Medulla oblongata (tissue), 1 donor: ENCODE measurements around the gene EFNA5.

Experiments
- DNase-seq: peaks from one replicate; pipeline ENCODE4 v3.0.0-alpha.2; 2015; ENCODE audit errors: extremely low spot score

EFNA5 gene

GRCh38 chr5:107672211-107673038 is 1.7 kb upstream of the EFNA5 start:
- DNase-seq = peak; percentile 20

GRCh38 chr5:107671742-107672210 is 1.0 kb upstream of the EFNA5 start:
- DNase-seq = no peak

GRCh38 chr5:107670087-107670931 is 428 bp downstream of the EFNA5 start:
- no peak for DNase-seq

- no peak for DNase-seq
These were observed 1.4 kb downstream of the EFNA5 start for GRCh38 chr5:107669096-107670031.

GRCh38 chr5:107668154-107669095 is 2.3 kb downstream of the EFNA5 start:
- DNase-seq = no peak

- no peak for DNase-seq
These were observed 4.6 kb downstream of the EFNA5 start for GRCh38 chr5:107666051-107666655.

- DNase-seq = no peak
These were observed 5.6 kb downstream of the EFNA5 start for GRCh38 chr5:107665036-107665570.

GRCh38 chr5:107663697-107664096 is 7.0 kb downstream of the EFNA5 start:
- DNase-seq = no peak

- DNase-seq = no peak
These were observed 9.1 kb downstream of the EFNA5 start for GRCh38 chr5:107661650-107662044.

- no peak for DNase-seq
These were observed 9.6 kb downstream of the EFNA5 start for GRCh38 chr5:107661038-107661649.

GRCh38 chr5:107658528-107658927 is 12.2 kb downstream of the EFNA5 start:
- DNase-seq = no peak

- DNase-seq = no peak
These were observed 14.9 kb downstream of the EFNA5 start for GRCh38 chr5:107655831-107656230.

- no peak for DNase-seq
These were observed 15.9 kb downstream of the EFNA5 start for GRCh38 chr5:107654827-107655226.

- DNase-seq = no peak
These were observed 17.1 kb downstream of the EFNA5 start for GRCh38 chr5:107653685-107654084.

- DNase-seq = no peak
These were observed 17.7 kb downstream of the EFNA5 start for GRCh38 chr5:107652839-107653607.

- no peak for DNase-seq
These were observed 18.3 kb downstream of the EFNA5 start for GRCh38 chr5:107652408-107652807.

- DNase-seq = no peak
These were observed 19.4 kb downstream of the EFNA5 start for GRCh38 chr5:107651325-107651724.

GRCh38 chr5:107646418-107646817 is 24.3 kb downstream of the EFNA5 start:
- no peak for DNase-seq

- DNase-seq = no peak
These were observed 30.2 kb downstream of the EFNA5 start for GRCh38 chr5:107640568-107640967.
